SU-DHL-6 (cell line): ENCODE data around the gene OSBPL7.

ENCODE experiments used
- EZH2phosphoT487 ChIP-seq: fragments of 200-600 bp; sonication (generic), shearing (Covaris generic); conservative IDR thresholded peaks from 2 replicates; pipeline ENCODE4 v1.6.1; 2018; ENCODE audit warnings: mild to moderate bottlenecking, antibody characterized with exemption, low read length, moderate library complexity, mixed read lengths
- TF ChIP-seq, protein P1 (sequence below): fragments of 200-600 bp; sonication (generic); IDR thresholded peaks from one replicate; pipeline ENCODE4 v1.5.1; 2017; ENCODE audit warnings: antibody characterized with exemption, mild to moderate bottlenecking, low read length, moderate library complexity; ENCODE audit not compliant: insufficient read depth, poor library complexity, severe bottlenecking

GRCh38 chr17:47831934-47832327 is 10.3 kb upstream of the OSBPL7 start:
- TF ChIP-seq, protein P1, sequence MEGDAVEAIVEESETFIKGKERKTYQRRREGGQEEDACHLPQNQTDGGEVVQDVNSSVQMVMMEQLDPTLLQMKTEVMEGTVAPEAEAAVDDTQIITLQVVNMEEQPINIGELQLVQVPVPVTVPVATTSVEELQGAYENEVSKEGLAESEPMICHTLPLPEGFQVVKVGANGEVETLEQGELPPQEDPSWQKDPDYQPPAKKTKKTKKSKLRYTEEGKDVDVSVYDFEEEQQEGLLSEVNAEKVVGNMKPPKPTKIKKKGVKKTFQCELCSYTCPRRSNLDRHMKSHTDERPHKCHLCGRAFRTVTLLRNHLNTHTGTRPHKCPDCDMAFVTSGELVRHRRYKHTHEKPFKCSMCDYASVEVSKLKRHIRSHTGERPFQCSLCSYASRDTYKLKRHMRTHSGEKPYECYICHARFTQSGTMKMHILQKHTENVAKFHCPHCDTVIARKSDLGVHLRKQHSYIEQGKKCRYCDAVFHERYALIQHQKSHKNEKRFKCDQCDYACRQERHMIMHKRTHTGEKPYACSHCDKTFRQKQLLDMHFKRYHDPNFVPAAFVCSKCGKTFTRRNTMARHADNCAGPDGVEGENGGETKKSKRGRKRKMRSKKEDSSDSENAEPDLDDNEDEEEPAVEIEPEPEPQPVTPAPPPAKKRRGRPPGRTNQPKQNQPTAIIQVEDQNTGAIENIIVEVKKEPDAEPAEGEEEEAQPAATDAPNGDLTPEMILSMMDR, result no peak
- no peak for TF ChIP-seq EZH2phosphoT487
